Measurements from ENCODE around the gene ITPR1.

ITPR1 gene

GRCh38 chr3:4522947-4523346, 29.8 kb downstream of the ITPR1 start:
- DNase-seq (ENCODE audit: low spot score): no peak
- ChIA-PET POLR2A (ENCODE audit: low non-redundant PET) (no interaction called here), CTCF (interaction anchor here (0.5 kb wide), 1 partner anchor 13 kb away, joined by 3 read pairs; no protein-coding TSS in a partner anchor)
- no peak for TF ChIP-seq CTCF (conservative IDR thresholded peaks at IDR 0.05; ENCODE audit: low read depth)
- no peak overlapping the region for H3K27ac ChIP-seq

- TF ChIP-seq CTCF (conservative IDR thresholded peaks at IDR 0.05; ENCODE audit: low read depth): no peak
- CTCF ChIA-PET: no interaction called here
- no peak overlapping the region for H3K27ac ChIP-seq
- POLR2A ChIA-PET (ENCODE audit: low non-redundant PET): no interaction called here
- no peak for DNase-seq (ENCODE audit: low spot score)
Observed at GRCh38 chr3:4523710-4524698, 30.9 kb downstream of the ITPR1 start.

GRCh38 chr3:4525560-4526223, 32.5 kb downstream of the ITPR1 start:
- ChIA-PET CTCF (no interaction called here), POLR2A (ENCODE audit: low non-redundant PET) (no interaction called here)
- no peak overlapping the region for H3K27ac ChIP-seq
- no peak for TF ChIP-seq CTCF (conservative IDR thresholded peaks at IDR 0.05; ENCODE audit: low read depth)
- DNase-seq (ENCODE audit: low spot score): no peak

- no peak overlapping the region for H3K27ac ChIP-seq
- ChIA-PET POLR2A (ENCODE audit: low non-redundant PET) (no interaction called here), CTCF (no interaction called here)
- DNase-seq (ENCODE audit: low spot score): no peak
- TF ChIP-seq CTCF (conservative IDR thresholded peaks at IDR 0.05; ENCODE audit: low read depth): no peak
Observed at GRCh38 chr3:4528320-4528719, 35.2 kb downstream of the ITPR1 start.

GRCh38 chr3:4528819-4529600, 35.9 kb downstream of the ITPR1 start:
- no peak for TF ChIP-seq CTCF (conservative IDR thresholded peaks at IDR 0.05; ENCODE audit: low read depth)
- ChIA-PET POLR2A (ENCODE audit: low non-redundant PET) (no interaction called here), CTCF (interaction anchor here (0.6 kb wide), 1 partner anchor 178 kb away, joined by 9 read pairs; no protein-coding TSS in a partner anchor)
- H3K27ac ChIP-seq: no peak overlapping the region
- DNase-seq (ENCODE audit: low spot score): no peak
